SK-MEL-5 (cell line): ENCODE data around the gene HOXB7. TPM values are rescaled to one million over a fixed set of nuclear protein-coding genes. Genes with fewer than 3 reads are reported as not detected.

ENCODE experiments used
- DNase-seq: peaks from one replicate; pipeline ENCODE4 v3.0.0-alpha.2; 2016; ENCODE audit warnings: low read depth, low spot score
- in situ Hi-C: cut with HindIII; loops from 2 replicates; pipeline ENCODE4 v1.10.0; 2016; ENCODE audit warnings: low sequenced_read_pairs, high pct_unique_total_duplicates, low pct_unique_long_range_greater_than_20kb
- total RNA-seq: library from RNA; depleted of rRNA; stranded (reverse); fragments of >200 nt; shearing (Covaris generic); gene quantifications from 2 replicates; pipeline ENCODE4 v1.2.3, GENCODE V29; 2014

HOXB7 gene
- total RNA-seq, 1 experiment from 2014 or later, result 12.1 TPM

DNA sequence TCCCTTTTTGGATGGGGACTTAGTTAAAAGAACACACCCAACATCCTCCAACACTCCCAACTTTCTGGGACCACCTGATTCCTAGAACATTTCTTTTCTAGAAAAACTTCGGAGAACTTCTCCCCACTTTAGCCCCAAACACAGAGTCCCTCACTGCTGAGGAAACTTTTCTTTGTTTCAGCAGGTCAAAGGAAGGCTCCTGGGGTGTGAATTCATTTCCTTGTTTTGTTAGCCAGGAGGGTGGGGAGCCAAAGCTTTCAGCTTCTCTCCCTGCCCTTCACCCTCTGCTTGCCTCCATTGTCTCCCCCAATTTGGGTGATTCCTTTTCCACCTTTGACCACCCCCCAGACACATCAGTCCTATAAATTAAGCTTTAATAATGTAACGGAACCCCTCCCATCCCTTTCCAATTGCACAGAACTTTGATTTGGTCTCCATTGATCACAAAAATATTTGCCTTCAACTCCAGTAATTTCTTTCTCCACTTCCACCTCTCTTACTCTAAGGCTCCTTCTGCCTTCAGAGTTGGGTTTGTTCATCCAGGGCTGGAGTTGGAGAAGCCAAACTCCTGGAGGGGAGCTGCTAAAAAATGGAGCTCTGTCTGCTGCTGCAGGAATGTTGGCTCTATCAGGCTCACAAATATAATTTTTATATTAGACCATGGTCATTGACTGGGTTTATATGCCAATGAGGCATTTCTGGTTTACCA, 43.0 kb downstream of the HOXB7 start:
- in situ Hi-C loops, result no loop called here

DNA sequence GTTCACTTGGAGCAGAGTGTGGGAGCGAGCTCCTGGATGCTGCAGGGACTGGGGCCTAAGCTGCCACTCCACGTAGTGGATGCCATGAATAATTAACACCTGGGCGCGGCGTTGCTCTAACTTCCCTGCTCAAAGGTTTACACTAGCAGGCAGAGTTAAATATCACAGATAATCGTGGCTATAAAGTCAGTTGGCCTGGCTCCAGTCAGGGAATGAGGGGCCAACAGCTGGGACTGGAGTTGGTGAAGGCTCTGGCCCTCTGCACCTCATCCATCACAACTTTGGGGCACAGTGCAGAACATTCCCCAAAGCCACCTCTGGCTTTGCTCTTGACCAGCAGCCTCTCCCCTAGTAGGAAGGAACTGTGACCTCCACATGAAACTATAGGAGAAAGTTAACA, 43.6 kb downstream of the HOXB7 start:
- no peak for DNase-seq
- in situ Hi-C loops, result no loop called here

More for the DNA sequence above, 43.0 kb downstream of the HOXB7 start:
- DNase-seq, result no peak

DNA sequence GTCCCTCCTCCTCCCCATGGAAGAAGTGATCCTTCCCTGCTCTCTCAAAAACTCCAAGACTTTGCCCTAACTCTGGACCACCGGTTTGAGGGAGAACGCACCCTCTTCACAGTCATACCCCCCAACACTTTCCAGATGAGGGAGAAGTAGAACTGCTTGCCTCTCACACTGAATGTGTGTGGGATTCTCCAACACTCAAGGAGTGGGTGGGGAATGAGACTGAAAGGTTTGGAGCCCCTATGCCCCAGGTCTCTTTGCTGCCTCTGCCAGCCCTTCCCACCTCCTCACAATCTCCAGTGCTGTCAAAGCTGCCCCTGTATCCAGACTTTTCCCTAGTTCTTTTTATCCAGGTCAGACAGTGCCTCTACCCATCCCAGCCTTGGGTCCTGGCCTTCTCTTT, 44.1 kb downstream of the HOXB7 start:
- no peak for DNase-seq
- in situ Hi-C loops, result no loop called here

DNA sequence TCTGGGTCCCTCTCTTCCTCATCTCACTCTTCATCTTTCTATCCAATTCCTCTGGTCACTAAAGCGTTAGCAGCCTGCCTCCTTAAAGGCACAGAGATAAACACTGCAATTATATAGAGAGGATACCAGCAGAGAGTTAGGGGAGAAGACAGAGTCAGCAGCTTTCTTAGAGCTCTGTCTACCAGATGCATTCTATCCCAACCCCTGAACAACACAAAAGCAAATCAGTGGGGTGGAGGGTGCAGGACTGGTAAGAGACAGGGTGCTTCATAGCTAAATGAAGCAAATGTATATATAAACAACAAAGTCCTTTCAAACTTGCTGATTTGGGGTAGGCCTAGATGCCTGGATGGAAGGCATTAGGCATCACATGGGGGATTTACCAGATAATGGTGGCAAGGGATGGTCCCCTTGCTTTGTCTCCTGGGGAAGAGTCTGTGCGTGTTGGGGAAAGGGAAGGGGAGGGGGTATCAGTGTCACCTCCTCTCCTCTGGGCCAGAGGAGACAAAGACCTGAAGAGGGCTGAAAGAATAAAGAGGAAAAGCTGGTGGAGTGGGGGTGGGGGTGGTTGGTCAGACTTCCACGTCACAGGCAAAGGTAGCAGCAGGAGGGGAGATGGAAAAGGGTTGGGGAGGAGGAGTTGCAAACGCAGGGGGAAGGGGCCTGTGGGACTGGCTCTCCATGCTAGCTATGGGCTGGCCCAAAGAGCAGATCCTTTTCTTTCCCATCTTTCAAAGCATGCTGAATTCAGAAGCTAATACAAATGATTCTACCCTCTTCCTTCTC, 44.7 kb downstream of the HOXB7 start:
- in situ Hi-C loops, result no loop called here
- no peak for DNase-seq

DNA sequence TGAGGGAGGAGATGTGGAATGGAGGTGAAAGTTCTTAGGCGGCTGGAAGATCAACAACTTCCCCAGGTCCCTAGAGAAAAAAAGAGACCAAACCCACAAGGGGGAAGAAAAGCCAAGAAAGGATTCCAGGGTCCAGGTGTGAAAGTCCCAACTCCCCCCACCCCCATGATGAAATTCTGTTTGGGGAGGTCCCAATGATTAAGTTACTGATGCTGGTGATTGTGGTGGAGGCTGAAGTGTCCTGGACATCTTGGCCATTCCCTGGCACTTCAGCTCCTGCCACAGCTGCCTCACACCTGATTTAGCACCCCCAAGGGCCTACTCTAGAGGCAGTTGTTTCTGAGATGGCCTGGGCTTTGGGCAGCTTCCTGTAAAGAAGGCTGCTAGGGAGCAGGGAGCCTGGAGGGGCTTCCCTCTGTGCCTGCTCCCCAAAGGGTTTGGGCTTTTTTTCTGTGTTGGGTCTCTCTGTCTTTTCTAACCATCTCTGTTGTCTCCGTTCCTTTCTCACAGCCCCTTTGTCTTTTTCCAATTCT, 45.7 kb downstream of the HOXB7 start:
- in situ Hi-C loops, result no loop called here
- no peak for DNase-seq

DNA sequence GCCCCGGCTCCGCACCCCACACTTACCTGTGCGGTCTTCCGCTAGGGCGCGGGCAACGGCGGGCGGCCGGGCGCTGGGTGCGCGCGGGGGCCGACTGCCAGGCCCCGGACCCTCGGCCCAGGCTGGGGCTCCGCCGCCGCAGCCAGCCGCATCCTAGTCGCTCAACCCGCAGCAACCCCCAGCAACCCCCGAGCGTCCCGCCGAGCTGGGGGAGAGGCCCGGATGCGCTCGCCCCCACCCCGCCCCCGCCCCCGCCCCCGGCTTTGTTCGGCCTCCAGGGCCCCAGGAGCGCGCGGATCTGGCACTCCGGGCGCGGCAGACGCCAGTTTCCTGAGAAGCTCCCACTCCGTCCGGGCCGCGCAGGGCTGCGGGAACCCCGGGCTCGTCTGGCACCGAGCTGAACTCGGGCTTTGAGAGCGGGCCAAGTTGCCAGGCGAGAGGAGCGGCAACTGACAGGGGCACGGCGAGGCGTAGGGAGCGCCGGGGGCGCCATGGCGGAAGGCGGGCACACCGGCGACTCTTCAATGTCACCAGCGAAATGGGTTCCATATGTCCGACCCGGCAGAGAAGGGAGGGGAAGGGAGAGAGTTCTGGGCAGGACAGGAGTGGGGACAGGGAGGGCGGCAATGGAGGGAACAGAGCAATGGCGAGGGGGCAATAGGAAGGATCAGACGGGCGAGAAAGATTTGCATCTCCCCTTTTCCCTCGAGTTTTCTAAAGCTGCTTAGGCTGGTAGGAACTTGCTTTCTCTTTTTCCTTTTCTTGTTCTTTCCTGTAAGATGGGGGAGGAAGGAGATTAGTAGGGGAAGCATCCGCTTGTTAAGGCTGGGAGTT, 46.4 kb downstream of the HOXB7 start:
- in situ Hi-C loops, result no loop called here
- no peak for DNase-seq

DNA sequence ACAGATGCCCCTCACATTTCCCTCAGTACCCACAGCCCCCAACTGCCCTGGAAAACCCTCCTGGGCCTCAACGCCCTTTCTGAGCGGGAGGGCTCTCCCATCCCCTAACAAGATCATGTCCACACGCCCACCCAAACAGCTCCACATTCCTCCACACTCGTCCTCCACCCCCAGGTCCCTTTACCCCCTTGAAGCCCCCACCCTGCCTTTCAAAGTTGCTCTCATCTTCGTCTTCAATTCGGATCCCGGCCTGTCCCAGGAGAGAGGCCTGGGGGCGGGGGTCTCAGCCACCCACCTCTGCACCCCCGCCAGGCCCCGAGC, 47.0 kb downstream of the HOXB7 start:
- in situ Hi-C loops, result no loop called here
- DNase-seq, result no peak

DNA sequence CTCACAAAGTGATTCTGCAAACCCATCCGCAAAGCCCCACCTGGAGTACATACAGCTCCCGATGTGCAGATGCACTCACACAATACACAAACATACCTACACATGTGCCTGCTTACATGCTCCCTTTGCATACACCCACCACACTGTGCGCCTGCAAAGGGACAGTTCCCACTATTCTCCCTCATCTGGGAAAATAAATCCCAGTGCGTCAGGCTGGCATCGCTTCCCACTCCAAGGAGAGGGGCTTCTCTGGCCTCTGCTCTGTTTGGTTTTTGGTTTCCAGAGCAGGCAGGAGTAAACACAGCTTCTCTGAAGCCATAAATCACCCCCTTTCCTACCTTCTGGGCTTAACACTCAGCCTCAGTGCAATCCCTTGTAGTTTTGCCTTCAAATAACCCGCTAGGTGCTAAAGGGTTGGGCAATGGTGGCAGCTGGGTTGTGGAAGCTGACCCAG, 47.4 kb downstream of the HOXB7 start:
- no peak for DNase-seq
- in situ Hi-C loops, result no loop called here

DNA sequence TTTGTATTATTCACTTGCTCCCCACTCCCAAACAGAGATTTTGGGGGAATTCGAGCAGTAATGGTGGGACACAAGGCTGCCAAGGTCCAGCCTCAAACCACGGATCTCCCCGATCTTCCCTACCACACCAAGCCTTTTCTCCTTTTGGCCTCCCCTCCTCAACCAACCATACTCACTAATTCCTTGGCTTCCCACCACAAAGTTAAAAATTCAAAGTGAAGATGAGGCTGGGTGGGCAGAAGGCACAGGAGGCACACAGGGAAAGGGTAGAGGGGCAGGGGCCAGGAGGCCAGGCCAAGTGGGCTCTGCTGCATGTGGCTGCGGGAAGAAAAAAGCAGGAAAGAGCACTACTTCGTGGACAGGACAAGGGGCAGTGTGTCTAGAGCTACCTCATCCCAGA, 47.9 kb downstream of the HOXB7 start:
- no peak for DNase-seq
- in situ Hi-C loops, result no loop called here

DNA sequence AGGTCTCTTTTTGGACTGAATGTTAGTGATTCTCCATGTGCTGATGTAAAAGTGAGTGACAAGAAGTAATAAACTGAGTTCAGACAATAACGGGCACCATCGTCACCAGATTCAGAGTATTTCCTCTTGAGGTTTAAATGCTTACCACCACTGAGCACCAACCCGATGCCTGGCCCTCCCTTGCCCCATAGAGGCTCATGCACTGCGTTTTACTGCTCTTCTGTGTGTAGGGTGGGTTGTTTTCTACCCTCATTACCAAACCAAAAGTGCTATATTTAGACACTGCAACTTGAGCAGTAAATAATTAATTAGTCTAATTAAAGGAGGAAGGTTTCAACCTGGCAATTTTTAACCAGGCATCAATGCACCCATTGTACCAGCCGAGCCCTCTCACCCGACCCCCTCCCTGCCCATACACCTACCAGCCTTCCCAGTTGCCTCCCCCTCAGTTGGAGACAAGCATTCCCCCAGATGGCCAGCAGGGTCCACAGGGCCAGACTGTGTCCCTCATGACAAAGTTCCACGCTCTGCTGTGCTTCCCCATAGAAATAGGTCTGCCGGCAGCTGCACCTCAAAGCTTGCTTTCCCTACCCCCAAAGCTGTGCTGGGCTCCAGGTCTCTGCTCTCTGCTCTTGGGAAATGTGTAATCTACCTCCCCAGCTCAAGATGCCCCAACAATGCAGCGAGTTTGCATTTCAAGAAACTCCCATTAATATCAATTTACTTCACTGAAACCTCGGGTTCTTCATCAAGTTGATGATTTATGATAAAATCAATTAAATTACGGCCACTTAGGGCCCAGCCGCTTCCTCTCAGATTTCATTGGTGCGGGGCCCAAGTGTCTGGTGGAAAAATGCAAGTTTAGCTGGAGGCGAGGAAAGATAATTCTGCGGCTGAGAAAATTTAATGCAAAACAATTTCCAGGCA, 48.7 kb downstream of the HOXB7 start:
- in situ Hi-C loops, result no loop called here
- peak; percentile 12 for DNase-seq

DNA sequence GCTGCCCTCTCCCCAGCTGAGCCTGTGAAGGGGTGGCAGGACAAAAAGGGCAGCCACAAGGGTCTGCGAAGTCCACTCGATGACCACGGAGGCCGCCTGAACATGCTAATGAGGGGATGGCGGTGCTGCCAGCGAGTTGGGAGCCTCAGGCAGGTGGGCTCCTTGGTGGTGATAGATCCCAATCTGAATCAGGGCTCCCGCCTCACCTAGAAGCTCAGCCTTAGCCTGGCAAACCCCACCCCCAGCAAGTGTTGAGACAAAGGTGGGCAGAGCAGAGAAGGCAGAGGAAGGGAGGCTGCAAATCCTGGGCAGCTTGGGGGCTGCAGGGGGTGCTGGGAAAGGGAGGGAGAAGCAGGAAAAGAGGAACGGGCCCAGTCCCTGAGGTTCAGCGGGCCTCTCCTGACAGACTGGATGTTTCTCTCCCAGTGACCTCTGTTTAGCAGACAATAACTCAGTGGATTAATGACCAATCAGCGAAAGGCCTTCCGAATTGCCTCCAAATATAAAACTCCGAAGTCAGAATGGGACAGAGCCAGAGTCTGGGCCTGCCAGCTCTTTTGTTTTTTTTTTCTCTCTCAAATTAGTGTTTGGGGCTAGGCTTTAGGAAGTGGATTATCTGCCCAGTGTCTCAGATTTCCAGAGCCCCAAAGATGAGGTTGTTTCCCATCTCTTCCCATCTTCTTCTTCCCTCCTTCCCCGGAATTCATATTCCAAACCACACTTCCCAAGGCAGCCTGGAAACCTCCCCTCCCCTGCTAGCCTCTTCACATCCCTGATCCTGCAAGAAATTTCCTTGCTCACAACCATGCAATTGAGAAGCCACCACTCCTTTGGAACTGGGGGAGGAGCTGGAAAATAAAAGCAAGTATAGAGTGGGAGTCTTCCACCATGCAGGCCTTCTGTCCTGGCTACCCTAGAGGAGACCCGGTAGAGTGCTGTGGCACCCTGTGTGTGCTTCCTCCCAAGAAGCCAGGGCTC, 50.7 kb downstream of the HOXB7 start:
- no peak for DNase-seq
- in situ Hi-C loops, result no loop called here

DNA sequence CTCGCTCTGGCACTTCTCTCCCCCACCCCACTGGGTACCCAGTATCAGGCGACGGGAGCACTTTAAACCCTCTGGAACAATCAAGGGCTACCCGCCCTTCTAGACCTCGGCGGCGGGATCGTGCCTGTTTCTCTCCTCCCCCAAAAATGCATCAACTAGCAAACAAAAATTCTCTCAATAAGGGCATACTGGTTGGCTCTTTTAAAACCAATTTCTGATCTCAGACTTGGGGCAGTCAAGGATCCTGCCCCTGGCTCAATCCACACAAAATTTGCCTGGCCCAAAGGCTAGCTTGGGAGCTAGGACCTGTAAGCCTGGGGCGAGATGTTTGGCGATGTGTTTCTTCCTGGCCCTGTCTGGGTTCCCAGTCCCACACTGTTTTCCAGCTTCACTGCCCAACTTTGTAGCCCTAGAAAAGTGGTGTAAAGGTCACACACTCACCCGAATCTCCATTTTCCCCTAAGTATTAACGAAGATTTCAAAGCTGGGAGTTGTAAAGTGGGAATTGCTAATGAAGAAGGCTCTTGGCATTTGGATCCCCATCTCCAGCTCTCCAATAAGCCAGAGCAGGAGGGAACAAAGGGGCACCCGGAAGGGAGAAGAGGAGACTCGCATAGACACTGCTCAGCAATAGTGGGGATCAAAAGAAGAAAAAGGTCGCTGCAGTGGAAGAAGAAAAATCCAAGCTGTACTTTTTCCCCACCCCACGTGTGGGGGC, 51.5 kb downstream of the HOXB7 start:
- in situ Hi-C loops, result no loop called here

DNA sequence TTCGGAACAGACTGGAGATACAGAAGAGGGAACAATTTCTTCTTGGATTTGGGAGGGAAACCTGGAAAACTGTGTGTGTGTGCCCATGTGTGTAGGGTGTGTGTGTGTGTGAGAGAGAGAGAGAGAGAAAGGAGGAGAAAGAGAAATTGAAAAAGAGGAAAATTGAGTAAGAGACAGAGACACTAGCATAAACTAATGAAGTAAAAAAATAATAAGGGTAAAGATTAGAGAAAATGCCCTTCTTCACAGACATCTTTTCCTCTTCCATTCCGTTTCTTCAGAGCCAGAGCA, 52.0 kb downstream of the HOXB7 start:
- DNase-seq, result no peak
- in situ Hi-C loops, result no loop called here

More for the DNA sequence above, 51.5 kb downstream of the HOXB7 start:
- DNase-seq, result no peak

DNA sequence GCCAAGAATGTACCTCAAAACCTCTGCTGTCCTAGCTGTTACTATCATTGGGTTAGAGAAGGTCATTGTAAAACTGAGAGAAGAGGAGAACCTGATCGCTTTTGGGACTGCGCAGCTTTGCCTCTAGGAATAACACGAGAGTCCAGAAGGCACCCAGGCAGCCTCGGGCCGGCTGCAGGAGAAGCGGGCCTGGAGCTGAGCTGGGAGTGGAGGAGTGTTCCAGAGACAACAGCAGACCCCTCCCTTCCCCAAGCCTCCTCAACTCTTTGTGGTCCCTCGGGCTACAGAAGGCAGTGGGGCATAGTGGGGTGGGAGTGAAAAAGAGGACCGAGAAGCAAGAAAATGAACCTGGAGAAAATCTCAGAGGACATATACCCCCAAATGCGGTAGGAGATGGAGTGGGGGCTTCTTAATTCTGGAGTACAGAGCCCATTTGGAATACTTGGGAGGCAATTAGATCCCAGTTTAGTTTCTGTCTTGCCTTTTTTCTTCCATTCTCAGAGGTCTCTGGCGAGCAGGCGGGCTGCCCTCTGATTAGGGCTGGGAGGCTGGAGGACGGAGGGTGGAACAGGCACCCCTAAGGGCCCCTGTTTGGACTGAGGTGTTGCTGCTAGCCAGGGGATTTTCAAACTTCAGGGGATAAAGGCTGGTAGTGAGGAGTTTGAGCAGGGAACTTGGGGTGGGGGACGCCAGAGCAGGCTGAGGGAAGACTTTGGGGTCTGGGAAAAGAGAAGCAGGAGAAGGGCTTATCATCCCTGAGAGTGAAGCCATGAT, 52.6 kb downstream of the HOXB7 start:
- in situ Hi-C loops, result no loop called here

More for the DNA sequence above, 52.6 kb downstream of the HOXB7 start:
- no peak for DNase-seq
